BJ (cell line): Measurements from ENCODE around the gene CLIC3. TPM values are rescaled to one million over a fixed set of nuclear protein-coding genes. Genes with fewer than 3 reads are reported as not detected.

Experiments used
- CTCF ChIA-PET: fragments of 350-600 bp; formaldehyde crosslinking; extraction: SDS; loops from one replicate; lab custom pipeline; 2021; ENCODE audit warnings: antibody characterized with exemption, inconsistent platforms; lab: Yijun Ruan, JAX
- POLR2A ChIA-PET: fragments of 300-600 bp; sonication (Branson Sonifier 250); formaldehyde crosslinking; extraction: SDS; loops from one replicate; lab custom pipeline; 2021; ENCODE audit warnings: antibody characterized with exemption; lab: Charles Lee
- DNase-seq: peaks from one replicate; pipeline ENCODE4 v3.0.0-alpha.2; 2011; ENCODE audit warnings: low read depth
- H3K27me3 ChIP-seq: 2 replicates; pipeline ENCODE4 v1.6.0; 2011; ENCODE audit warnings: low read length; ENCODE audit not compliant: control insufficient read depth, insufficient read depth
- H3K36me3 ChIP-seq: 2 replicates; pipeline ENCODE4 v1.5.1; 2011; ENCODE audit warnings: low read length; ENCODE audit not compliant: control insufficient read depth, insufficient read depth
- H3K4me3 ChIP-seq: 2 replicates; pipeline ENCODE4 v1.5.1; 2011; ENCODE audit warnings: low read depth, mild to moderate bottlenecking, control low read depth, low read length
- CTCF ChIP-seq: IDR thresholded peaks from 2 replicates; pipeline ENCODE4 v1.5.1; 2011; ENCODE audit warnings: low read depth, mild to moderate bottlenecking, control low read depth, inconsistent platforms, low read length, moderate library complexity; ENCODE audit not compliant: insufficient read depth
- polyA plus RNA-seq: library from polyadenylated mRNA; depleted of rRNA; stranded (reverse); fragments of >200 nt; gene quantifications from 2 replicates; pipeline ENCODE4 v1.2.3, GENCODE V29; 2011

The CLIC3 gene
- polyA plus RNA-seq, 1 experiment, result 4.0 TPM

- DNase-seq, result peak; percentile 31
- H3K27me3 ChIP-seq, result no peaks in the 10 kb centered on the region
- peak overlapping the region; percentile 68 for H3K4me3 ChIP-seq
- no peak for TF ChIP-seq CTCF
- ChIA-PET POLR2A (no interaction called here), CTCF (interaction anchor here (0.6 to 1.3 kb wide), 5 partner anchors 79 to 85 kb away, joined by 3 read pairs; partner anchors contain the start of gene ABCA2)
- H3K36me3 ChIP-seq, result no peaks in the 10 kb centered on the region
Observed at GRCh38 chr9:136949817-136950655, 46.3 kb downstream of the CLIC3 start.

GRCh38 chr9:136949239-136949816 is 47.0 kb downstream of the CLIC3 start:
- POLR2A ChIA-PET, result no interaction called here
- CTCF ChIA-PET, result interaction anchor here (0.7 to 1.7 kb wide), 3 partner anchors 64 to 80 kb away, joined by 3 read pairs; partner anchors contain the start of gene ABCA2
- Histone ChIP-seq H3K27me3 (no peaks in the 10 kb centered on the region), H3K4me3 (peak overlapping the region; percentile 68), H3K36me3 (no peaks in the 10 kb centered on the region)
- no peak for DNase-seq
- no peak for TF ChIP-seq CTCF

- DNase-seq, result no peak
- ChIA-PET CTCF (interaction anchor here (0.5 to 4.1 kb wide), 30 partner anchors 9 to 278 kb away, joined by 3 to 118 read pairs (median 4); partner anchors contain the start of genes AJM1, FUT7 and TMEM141), POLR2A (interaction anchor here (0.6 kb wide), 1 partner anchor 101 kb away, joined by 10 read pairs; no protein-coding TSS in a partner anchor)
- peak; percentile 61 for TF ChIP-seq CTCF
- H3K4me3 ChIP-seq, result no peak overlapping the region
- H3K36me3 ChIP-seq, result no peaks in the 10 kb centered on the region; the same call in 1 of the 2 replicates
- no peaks in the 10 kb centered on the region for H3K27me3 ChIP-seq
Observed at GRCh38 chr9:136947955-136948510, 48.3 kb downstream of the CLIC3 start.

- CTCF ChIA-PET, result interaction anchor here (0.6 to 4.1 kb wide), 30 partner anchors 8 to 278 kb away, joined by 3 to 118 read pairs (median 4); partner anchors contain the start of genes AJM1, FUT7 and TMEM141
- POLR2A ChIA-PET, result no interaction called here
Observed at GRCh38 chr9:136947028-136947891, 49.1 kb downstream of the CLIC3 start.

More at GRCh38 chr9:136947028-136947891, 49.1 kb downstream of the CLIC3 start:
- Histone ChIP-seq H3K4me3 (no peak overlapping the region), H3K36me3 (peaks cover 6% of the 10 kb centered on the region), H3K27me3 (no peaks in the 10 kb centered on the region)
- no peak for TF ChIP-seq CTCF
- DNase-seq, result no peak
